GM12878 (cell line): Measurements from ENCODE around the gene QPRT. TPM values are rescaled to one million over a fixed set of nuclear protein-coding genes. Genes with fewer than 3 reads are reported as not detected.
A peak's percentile ranks its signal among the peaks of the same experiment; 100 is the strongest.
"Not testable (repeated sequence)": the region's sequence is repeated elsewhere in the genome, so short reads cannot be mapped to it uniquely, and the experiment has no call there.

ENCODE experiments used
- ATAC-seq: fragments of 200-7000 bp; cut with Tn5 transposase; 3 replicates; pipeline ENCODE4 v1.9.1; 2020; ENCODE audit warnings: mild to moderate bottlenecking, moderate library complexity
- BruUV-seq: library from RNA; stranded (reverse); fragments of 400-500 nt; replicated peaks from 2 replicates; lab custom pipeline; 2021; lab: Mats Ljungman, UMichigan
- CTCF ChIA-PET: fragments of 300-600 bp; sonication (Branson Sonifier 250); formaldehyde crosslinking; extraction: SDS; loops from one replicate; lab custom pipeline; 2021; ENCODE audit warnings: inconsistent platforms; lab: Yijun Ruan, JAX
- POLR2A ChIA-PET: fragments of 350-600 bp; formaldehyde crosslinking; extraction: SDS; loops from one replicate; lab custom pipeline; 2021; ENCODE audit warnings: inconsistent platforms; lab: Charles Lee
- RAD21 ChIA-PET: fragments of 300-600 bp; sonication (Branson Sonifier 250); formaldehyde crosslinking; loops from one replicate; lab custom pipeline; 2023; ENCODE audit warnings: antibody characterized with exemption; ENCODE audit not compliant: unreplicated experiment; lab: Charles Lee
- SMC1A ChIA-PET: fragments of 300-600 bp; sonication (Branson Sonifier 250); formaldehyde crosslinking; loops from one replicate; lab custom pipeline; 2023; ENCODE audit not compliant: unreplicated experiment, uncharacterized antibody; lab: Charles Lee
- DNase-seq: peaks from one replicate; pipeline ENCODE4 v3.0.0-alpha.2; 2011; ENCODE audit warnings: low read depth, low spot score
- FAIRE-seq: peaks from 3 replicates; lab custom pipeline; 2011; peaks lifted over from hg19 to GRCh38; lab: Jason Lieb, UNC
- H2AFZ ChIP-seq: 2 replicates; pipeline ENCODE4 v1.6.0; 2011; ENCODE audit warnings: low read depth, low read length, control low read depth; ENCODE audit not compliant: control insufficient read depth
- H3K27ac ChIP-seq: 2 replicates; pipeline ENCODE4 v1.5.1; 2011; ENCODE audit warnings: control low read depth; ENCODE audit not compliant: control insufficient read depth, insufficient read depth
- H3K27me3 ChIP-seq, 2 experiments: replicated peaks in 1 of 2; 2 replicates each; pipeline versions ENCODE4 v1.6.0 to v1.6.1; 2011; ENCODE audit warnings: low read length in 1 of 2; ENCODE audit not compliant: control insufficient read depth in 2 of 2, insufficient read depth in 2 of 2
- H3K36me3 ChIP-seq, 2 experiments: 2 replicates each; pipeline ENCODE4 v1.5.1; 2011; ENCODE audit warnings: low read length in 1 of 2; ENCODE audit not compliant: control insufficient read depth in 2 of 2, insufficient read depth in 2 of 2
- H3K4me1 ChIP-seq: 2 replicates; pipeline ENCODE4 v1.6.1; 2011; ENCODE audit warnings: mild to moderate bottlenecking, low read length, moderate library complexity, mixed read lengths; ENCODE audit not compliant: control insufficient read depth, insufficient read depth
- H3K4me2 ChIP-seq: 2 replicates; pipeline ENCODE4 v1.6.0; 2011; ENCODE audit warnings: control low read depth; ENCODE audit not compliant: control insufficient read depth, insufficient read depth
- H3K4me3 ChIP-seq: fragments of 200-600 bp; sonication (generic); 2 replicates; pipeline ENCODE4 v1.5.1; 2016
- H3K79me2 ChIP-seq: 2 replicates; pipeline ENCODE4 v1.6.0; 2011; ENCODE audit warnings: low read length; ENCODE audit not compliant: control insufficient read depth, insufficient read depth
- H3K9ac ChIP-seq: 2 replicates; pipeline ENCODE4 v1.8.0; 2011; ENCODE audit warnings: low read length, control low read depth, mixed read lengths; ENCODE audit not compliant: control insufficient read depth, insufficient read depth
- H3K9me3 ChIP-seq: replicated peaks from 3 replicates; pipeline ENCODE4 v1.5.1; 2011; ENCODE audit warnings: mild to moderate bottlenecking, low read length; ENCODE audit not compliant: control insufficient read depth, insufficient read depth
- H4K20me1 ChIP-seq: 2 replicates; pipeline ENCODE4 v1.6.0; 2011; ENCODE audit not compliant: control insufficient read depth, insufficient read depth
- BACH1 ChIP-seq: fragments of 450-650 bp; IDR thresholded peaks from 2 replicates; pipeline ENCODE4 v1.6.1; 2017; ENCODE audit warnings: mild to moderate bottlenecking, borderline replicate concordance
- ETV6 ChIP-seq, 2 experiments: fragments of 450-650 bp in 1 of 2; IDR thresholded peaks in 1 of 2; conservative IDR thresholded peaks in 1 of 2; 2 replicates each; pipeline ENCODE4 v1.6.1; 2014; ENCODE audit warnings: antibody characterized with exemption in 1 of 2, borderline replicate concordance in 1 of 2, low read depth in 1 of 2, mild to moderate bottlenecking in 1 of 2, moderate library complexity in 1 of 2
- KDM1A ChIP-seq: fragments of 200-600 bp; sonication (generic); IDR thresholded peaks from 2 replicates; pipeline ENCODE4 v1.6.1; 2016; ENCODE audit warnings: borderline replicate concordance
- RUNX3 ChIP-seq: IDR thresholded peaks from 2 replicates; pipeline ENCODE4 v1.6.1; 2012; ENCODE audit warnings: low read length, inconsistent platforms
- WGBS: methylation state at CpG from one replicate; pipeline ENCODE4 v1.1.6; 2016; ENCODE audit warnings: low lambda C conversion rate; ENCODE audit not compliant: insufficient replicate concordance, insufficient coverage; ENCODE audit errors: missing lambda C conversion rate; 5-methylcytosine and 5-hydroxymethylcytosine counted together
- in situ Hi-C: fragments of 300-500 bp; cut with MboI; formaldehyde crosslinking; loops from 9 replicates; pipeline ENCODE4 v1.14.3; 2018; ENCODE audit warnings: mixed read lengths
- intact Hi-C: fragments of 100-400 bp; cut with micrococcal nuclease; formaldehyde crosslinking; loops from one replicate; pipeline ENCODE4 v1.14.2; 2022; ENCODE audit not compliant: unreplicated experiment
- polyA plus RNA-seq, 11 experiments: library from polyadenylated mRNA; depleted of rRNA in 4 of 11; unstranded in 6 of 11; stranded (reverse) in 5 of 11; fragments of >200 nt; fragmentation: Nextera tagmentation in 4 of 11; fragmentation: Illumina TruSeq in 1 of 11; extraction: Ambion mirVana in 4 of 11; extraction: Trizol in 1 of 11; gene quantifications; 1 replicate in 1 of 11; 2 replicates in 10 of 11; pipeline versions ENCODE4 v1.2.1 to v1.2.3, GENCODE V29; 2011 to 2016; ENCODE audit warnings: inconsistent platforms in 2 of 11, missing spikeins in 2 of 11, low read depth in 1 of 11
- total RNA-seq, 4 experiments: library from RNA; depleted of rRNA in 3 of 4; stranded (reverse); fragments of >200 nt in 3 of 4; fragmentation: Illumina TruSeq in 1 of 4; extraction: Trizol in 1 of 4; gene quantifications; 2 replicates each; pipeline versions ENCODE4 v1.2.1 to v1.2.3, GENCODE V29; 2013 to 2021

The QPRT gene
- total and polyA plus RNA-seq, 10 of the 15 experiments (the other 5 are each of a cell fraction or from before 2014, with no cell fraction given): 2.7 to 43.0 (median 31.3) TPM

DNA sequence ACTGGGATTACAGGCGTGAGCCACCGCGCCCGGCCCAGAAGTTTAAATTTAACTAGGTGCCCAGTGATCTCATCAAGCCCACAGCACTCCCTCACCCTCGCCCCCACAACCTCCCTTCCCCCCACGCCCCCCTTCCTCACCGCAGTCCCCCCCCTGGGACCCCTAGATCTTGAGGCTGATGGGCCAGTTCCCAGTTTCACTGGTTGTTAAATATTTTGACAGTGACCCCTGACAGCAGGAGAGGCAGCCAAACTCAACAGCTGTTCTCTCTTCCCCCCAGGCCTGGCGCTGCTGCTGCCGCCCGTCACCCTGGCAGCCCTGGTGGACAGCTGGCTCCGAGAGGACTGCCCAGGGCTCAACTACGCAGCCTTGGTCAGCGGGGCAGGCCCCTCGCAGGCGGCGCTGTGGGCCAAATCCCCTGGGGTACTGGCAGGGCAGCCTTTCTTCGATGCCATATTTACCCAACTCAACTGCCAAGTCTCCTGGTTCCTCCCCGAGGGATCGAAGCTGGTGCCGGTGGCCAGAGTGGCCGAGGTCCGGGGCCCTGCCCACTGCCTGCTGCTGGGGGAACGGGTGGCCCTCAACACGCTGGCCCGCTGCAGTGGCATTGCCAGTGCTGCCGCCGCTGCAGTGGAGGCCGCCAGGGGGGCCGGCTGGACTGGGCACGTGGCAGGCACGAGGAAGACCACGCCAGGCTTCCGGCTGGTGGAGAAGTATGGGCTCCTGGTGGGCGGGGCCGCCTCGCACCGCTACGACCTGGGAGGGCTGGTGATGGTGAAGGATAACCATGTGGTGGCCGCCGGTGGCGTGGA, 15.6 kb downstream of the QPRT start (continued):
- no peak for TF ChIP-seq KDM1A
- TF ChIP-seq RUNX3: peak; percentile 33; the same call in 1 of the 2 replicates
- TF ChIP-seq BACH1: no peak
- no peak for TF ChIP-seq ETV6 (conservative IDR thresholded peaks at IDR 0.05 in 1 of 2, IDR thresholded peaks at IDR 0.05 in 1 of 2; ENCODE audit: borderline replicate concordance in 1 of 2, low read depth in 1 of 2)

DNA sequence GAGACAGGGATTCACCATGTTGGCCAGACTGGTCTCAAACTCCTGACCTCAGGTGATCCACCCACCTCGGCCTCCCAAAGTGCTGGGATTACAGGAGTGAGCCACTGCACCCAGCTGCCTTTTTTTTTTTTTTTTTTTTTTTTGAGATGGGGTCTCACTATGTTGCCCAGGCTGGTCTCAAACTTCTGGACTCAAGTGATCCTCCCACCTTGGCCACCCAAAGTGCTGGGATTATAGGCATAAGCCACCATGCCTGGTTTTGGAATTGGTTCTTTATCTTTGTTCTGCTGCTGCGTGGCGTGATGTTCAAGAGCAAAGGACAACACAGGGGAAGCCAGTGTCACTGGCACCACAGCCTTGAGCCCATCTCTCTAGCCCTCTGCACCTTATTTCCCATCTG, 16.7 kb downstream of the QPRT start:
- POLR2A ChIA-PET: interaction anchor here (0.6 to 1.3 kb wide), 3 partner anchors 16 to 77 kb away, joined by 3 to 5 read pairs (median 4); no protein-coding TSS in a partner anchor
- H3K9ac ChIP-seq, H3K27ac ChIP-seq, H4K20me1 ChIP-seq, BruUV-seq, SMC1A ChIA-PET, intact Hi-C loops, DNase-seq, H2AFZ ChIP-seq, ATAC-seq, H3K27me3 ChIP-seq, H3K4me2 ChIP-seq, H3K4me3 ChIP-seq, H3K9me3 ChIP-seq, H3K36me3 ChIP-seq, H3K4me1 ChIP-seq, H3K79me2 ChIP-seq, FAIRE-seq: not testable (repeated sequence)
- WGBS: 96% methylated on average over 3 of the region's 3 CpGs
- RAD21 ChIA-PET: interaction anchor here (0.6 to 0.8 kb wide), 4 partner anchors 19 to 1507 kb away, joined by 3 to 4 read pairs (median 3); partner anchors contain the start of gene SPN
- in situ Hi-C loops: loop anchor here (5.0 kb wide), 1 partner anchor 332 kb away; no protein-coding TSS in a partner anchor
- CTCF ChIA-PET: interaction anchor here (1.9 kb wide), 1 partner anchor 10 kb away, joined by 6 read pairs; no protein-coding TSS in a partner anchor
